Measurements from ENCODE around the gene ANO2. TPM values are rescaled to one million over a fixed set of nuclear protein-coding genes. Genes with fewer than 3 reads are reported as not detected.
"Not testable (repeated sequence)": the region's sequence is repeated elsewhere in the genome, so short reads cannot be mapped to it uniquely, and the experiment has no call there.

Gene ANO2
- total RNA-seq, 2 experiments from 2014 or later: not detected

GRCh38 chr12:5710260-5710878 lies 234.7 kb downstream of the ANO2 start:
- Mint-ChIP-seq H3K27ac (no peak overlapping the region), H3K9me3 (no peaks in the 10 kb centered on the region), H3K36me3 (no peaks in the 10 kb centered on the region), H3K4me1 (no peaks in the 10 kb centered on the region), H3K27me3 (no peaks in the 10 kb centered on the region), H3K4me3 (no peak overlapping the region)
- no peak for DNase-seq

DNA sequence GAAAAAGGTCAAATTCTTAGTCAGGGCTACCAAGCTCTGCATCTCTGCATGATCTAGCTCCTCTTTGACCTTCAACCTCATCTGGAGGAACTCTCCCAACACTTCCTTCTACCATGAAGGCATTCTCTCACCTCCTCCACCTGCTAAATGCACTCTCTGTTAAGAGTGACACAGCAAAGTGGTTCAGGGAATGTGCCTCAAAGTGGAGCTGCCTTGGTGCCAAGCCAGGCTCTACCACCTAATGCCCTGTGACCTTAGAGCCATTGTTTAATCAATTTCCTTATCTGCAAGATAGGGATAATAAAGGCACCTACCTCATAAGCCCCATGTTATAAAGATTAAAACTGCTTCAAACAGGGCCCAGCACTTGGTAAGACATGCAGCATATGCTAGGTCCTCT lies 236.7 kb downstream of the ANO2 start:
- Mint-ChIP-seq H3K27ac (no peak overlapping the region), H3K36me3 (no peaks in the 10 kb centered on the region), H3K9me3 (no peaks in the 10 kb centered on the region), H3K4me3 (no peak overlapping the region), H3K4me1 (no peaks in the 10 kb centered on the region), H3K27me3 (no peaks in the 10 kb centered on the region)
- DNase-seq: no peak

DNA sequence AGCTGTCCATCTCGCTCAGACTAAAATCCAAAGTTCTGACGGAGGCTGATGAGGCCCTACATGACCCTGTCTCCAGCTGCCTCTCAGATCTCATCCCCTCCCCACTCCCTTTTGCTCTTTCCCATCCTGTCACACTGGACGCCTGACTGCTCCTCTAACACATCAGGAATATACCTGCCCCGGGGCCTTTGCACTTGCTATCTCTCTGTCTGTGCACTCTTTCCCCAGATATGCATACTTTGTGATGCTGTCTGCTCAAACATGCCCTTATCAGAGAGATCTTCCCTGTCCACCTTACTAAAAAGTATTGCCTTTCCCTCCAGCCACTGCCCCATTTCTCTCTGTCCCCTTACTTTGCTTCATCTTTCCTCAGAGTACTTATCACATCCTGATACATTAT lies 238.8 kb downstream of the ANO2 start:
- Mint-ChIP-seq H3K4me3 (no peak overlapping the region), H3K36me3 (no peaks in the 10 kb centered on the region), H3K9me3 (no peaks in the 10 kb centered on the region), H3K27ac (no peak overlapping the region), H3K4me1 (no peaks in the 10 kb centered on the region), H3K27me3 (no peaks in the 10 kb centered on the region)
- DNase-seq: no peak

DNA sequence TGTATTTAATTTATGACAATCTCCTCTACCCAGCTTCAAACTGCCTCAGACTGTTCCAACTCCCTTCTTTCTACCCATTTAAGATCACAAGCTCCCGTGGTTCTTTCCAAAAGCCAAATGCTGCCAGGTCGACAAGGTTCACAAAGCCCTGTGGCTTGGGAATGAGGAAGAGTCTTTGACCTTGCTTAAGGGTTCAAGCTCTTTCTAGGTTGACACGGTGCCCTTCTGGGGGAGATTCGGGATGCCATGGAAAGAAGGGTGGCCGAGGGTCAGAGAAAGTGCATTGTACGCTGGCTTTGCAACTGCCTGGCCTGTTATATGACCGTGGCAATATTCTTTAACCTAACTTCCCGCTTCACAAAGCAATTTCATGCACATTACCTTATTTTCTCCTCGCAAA lies 239.3 kb downstream of the ANO2 start:
- Mint-ChIP-seq H3K36me3 (no peaks in the 10 kb centered on the region), H3K27ac (no peak overlapping the region), H3K9me3 (no peaks in the 10 kb centered on the region), H3K4me3 (no peak overlapping the region), H3K4me1 (no peaks in the 10 kb centered on the region), H3K27me3 (no peaks in the 10 kb centered on the region)
- no peak for DNase-seq

GRCh38 chr12:5694759-5695409 lies 250.2 kb downstream of the ANO2 start:
- no peak for DNase-seq
- peaks cover 4% of the 10 kb centered on the region for H3K9me3 Mint-ChIP-seq
- no peaks in the 10 kb centered on the region for H3K36me3 Mint-ChIP-seq
- no peak overlapping the region for H3K27ac Mint-ChIP-seq
- peaks cover 11% of the 10 kb centered on the region for H3K27me3 Mint-ChIP-seq
- H3K4me1 Mint-ChIP-seq: no peaks in the 10 kb centered on the region
- no peak overlapping the region for H3K4me3 Mint-ChIP-seq

GRCh38 chr12:5692850-5693249 lies 252.2 kb downstream of the ANO2 start:
- Mint-ChIP-seq H3K27me3 (peaks cover 11% of the 10 kb centered on the region), H3K4me3 (no peak overlapping the region), H3K9me3 (peaks cover 4% of the 10 kb centered on the region), H3K4me1 (no peaks in the 10 kb centered on the region), H3K27ac (no peak overlapping the region), H3K36me3 (no peaks in the 10 kb centered on the region)
- no peak for DNase-seq

GRCh38 chr12:5691943-5692342 lies 253.1 kb downstream of the ANO2 start:
- Mint-ChIP-seq H3K4me1 (no peaks in the 10 kb centered on the region), H3K27ac (no peak overlapping the region), H3K36me3 (no peaks in the 10 kb centered on the region), H3K4me3 (no peak overlapping the region), H3K9me3 (peaks cover 2% of the 10 kb centered on the region), H3K27me3 (peaks cover 11% of the 10 kb centered on the region)
- DNase-seq: no peak

GRCh38 chr12:5690240-5690639 lies 254.8 kb downstream of the ANO2 start:
- Mint-ChIP-seq H3K4me1 (no peaks in the 10 kb centered on the region), H3K27me3 (peaks cover 6% of the 10 kb centered on the region), H3K36me3 (no peaks in the 10 kb centered on the region), H3K27ac (no peak overlapping the region), H3K4me3 (no peak overlapping the region), H3K9me3 (no peaks in the 10 kb centered on the region)
- DNase-seq: no peak

DNA sequence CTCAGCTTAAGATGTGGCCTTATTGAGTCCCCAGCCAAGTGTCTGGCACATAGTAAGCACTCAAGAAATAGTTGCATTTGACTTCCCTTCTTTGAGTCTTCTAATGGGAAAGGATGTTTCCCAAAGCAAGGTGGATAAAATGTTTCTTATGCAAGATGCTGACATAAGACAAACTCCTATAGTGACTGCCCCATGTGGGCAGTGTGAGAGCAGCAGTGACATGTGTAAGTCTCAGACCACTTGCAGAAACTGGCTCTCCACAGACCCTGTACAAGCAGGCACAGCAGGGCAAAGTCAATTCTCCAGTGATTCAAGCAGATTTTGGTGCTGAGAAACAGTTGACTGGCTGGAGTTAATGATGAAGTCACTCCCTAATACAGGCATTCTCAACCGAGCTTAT lies 255.3 kb downstream of the ANO2 start:
- Mint-ChIP-seq H3K27me3 (peaks cover 4% of the 10 kb centered on the region), H3K4me1 (no peaks in the 10 kb centered on the region), H3K4me3 (no peak overlapping the region), H3K36me3 (no peaks in the 10 kb centered on the region), H3K27ac (no peak overlapping the region), H3K9me3 (no peaks in the 10 kb centered on the region)
- no peak for DNase-seq

GRCh38 chr12:5688226-5688625 lies 256.8 kb downstream of the ANO2 start:
- Mint-ChIP-seq H3K27ac (no peak overlapping the region), H3K36me3 (no peaks in the 10 kb centered on the region), H3K27me3 (no peaks in the 10 kb centered on the region), H3K4me1 (no peaks in the 10 kb centered on the region), H3K9me3 (no peaks in the 10 kb centered on the region), H3K4me3 (no peak overlapping the region)
- no peak for DNase-seq

- Mint-ChIP-seq H3K27ac (no peak overlapping the region), H3K9me3 (no peaks in the 10 kb centered on the region), H3K4me1 (no peaks in the 10 kb centered on the region), H3K36me3 (no peaks in the 10 kb centered on the region), H3K27me3 (no peaks in the 10 kb centered on the region), H3K4me3 (no peak overlapping the region)
- DNase-seq: no peak
These were observed 259.1 kb downstream of the ANO2 start for GRCh38 chr12:5685935-5686334.

DNA sequence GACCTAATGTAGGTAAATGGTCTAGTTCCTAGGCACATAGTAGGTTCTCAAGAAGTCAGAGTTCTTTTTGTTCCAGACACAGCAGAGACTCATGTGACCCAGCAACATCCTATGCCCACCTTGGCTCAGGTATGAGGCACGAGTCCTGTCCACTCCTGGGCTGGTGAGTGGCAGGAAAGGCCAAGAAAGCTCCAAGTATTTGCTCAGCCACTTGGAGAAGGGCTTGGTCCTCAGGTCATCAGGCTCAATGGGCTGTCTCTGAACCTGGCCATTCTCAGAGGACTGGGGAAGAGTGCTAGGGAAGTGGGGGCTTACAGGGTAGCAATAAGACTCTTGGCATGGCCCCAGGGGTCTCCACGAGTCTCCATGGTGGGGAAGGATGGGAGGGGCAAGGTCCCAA lies 260.1 kb downstream of the ANO2 start:
- DNase-seq: no peak
- Mint-ChIP-seq H3K4me1 (no peaks in the 10 kb centered on the region), H3K36me3 (no peaks in the 10 kb centered on the region), H3K9me3 (no peaks in the 10 kb centered on the region), H3K27ac (no peak overlapping the region), H3K27me3 (no peaks in the 10 kb centered on the region), H3K4me3 (no peak overlapping the region)

GRCh38 chr12:5682581-5682980 lies 262.5 kb downstream of the ANO2 start:
- no peaks in the 10 kb centered on the region for H3K9me3 Mint-ChIP-seq
- no peak for DNase-seq
- H3K4me3 Mint-ChIP-seq: no peak overlapping the region
- H3K27ac Mint-ChIP-seq: no peak overlapping the region
- H3K27me3 Mint-ChIP-seq: peaks cover 2% of the 10 kb centered on the region
- H3K36me3 Mint-ChIP-seq: no peaks in the 10 kb centered on the region
- H3K4me1 Mint-ChIP-seq: no peaks in the 10 kb centered on the region

DNA sequence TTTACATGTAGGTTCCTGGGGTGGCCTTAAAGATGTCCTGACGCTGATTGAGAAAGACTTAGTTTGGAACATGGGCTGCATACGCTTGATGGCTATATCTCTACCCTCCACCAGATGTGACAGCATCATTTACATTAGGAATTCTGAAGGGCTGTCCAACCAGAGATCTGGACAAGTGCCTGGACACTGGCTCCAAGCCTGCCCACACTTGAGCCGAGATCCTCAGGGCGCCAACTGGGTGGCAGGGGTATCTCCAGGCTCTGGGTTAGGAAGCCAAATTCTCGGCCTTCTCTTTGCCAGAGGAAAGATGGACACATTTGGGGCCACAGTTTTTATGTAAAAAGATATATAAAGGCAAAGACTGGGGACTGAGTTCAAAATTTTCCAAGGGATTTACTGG lies 266.9 kb downstream of the ANO2 start:
- no peak for DNase-seq
- no peak overlapping the region for H3K27ac Mint-ChIP-seq
- H3K36me3 Mint-ChIP-seq: no peaks in the 10 kb centered on the region
- H3K4me1 Mint-ChIP-seq: no peaks in the 10 kb centered on the region
- no peaks in the 10 kb centered on the region for H3K9me3 Mint-ChIP-seq
- H3K4me3 Mint-ChIP-seq: no peak overlapping the region
- peaks cover 11% of the 10 kb centered on the region for H3K27me3 Mint-ChIP-seq

DNA sequence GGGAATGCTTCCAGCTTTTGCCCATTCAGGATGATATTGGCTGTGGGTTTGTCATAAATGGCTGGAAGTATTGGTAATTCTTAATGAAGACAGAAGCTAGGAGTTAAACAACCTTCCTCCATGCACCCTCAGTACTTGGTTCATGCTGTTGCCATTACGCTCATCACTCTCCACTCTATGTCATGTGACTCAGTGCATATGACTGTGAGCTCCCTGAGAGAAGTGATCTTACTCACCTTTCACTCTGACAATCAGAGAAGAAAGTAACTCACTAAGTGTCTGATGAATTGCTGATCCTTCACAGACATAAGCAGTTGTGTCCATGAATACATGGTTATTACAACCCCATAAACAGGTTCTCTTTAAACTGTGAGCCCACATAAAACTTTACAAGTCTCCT lies 275.4 kb downstream of the ANO2 start:
- not testable (repeated sequence) for H3K9me3 Mint-ChIP-seq, H3K4me1 Mint-ChIP-seq, DNase-seq, H3K36me3 Mint-ChIP-seq, H3K27ac Mint-ChIP-seq, H3K4me3 Mint-ChIP-seq
- peaks cover 18% of the 10 kb centered on the region for H3K27me3 Mint-ChIP-seq

DNA sequence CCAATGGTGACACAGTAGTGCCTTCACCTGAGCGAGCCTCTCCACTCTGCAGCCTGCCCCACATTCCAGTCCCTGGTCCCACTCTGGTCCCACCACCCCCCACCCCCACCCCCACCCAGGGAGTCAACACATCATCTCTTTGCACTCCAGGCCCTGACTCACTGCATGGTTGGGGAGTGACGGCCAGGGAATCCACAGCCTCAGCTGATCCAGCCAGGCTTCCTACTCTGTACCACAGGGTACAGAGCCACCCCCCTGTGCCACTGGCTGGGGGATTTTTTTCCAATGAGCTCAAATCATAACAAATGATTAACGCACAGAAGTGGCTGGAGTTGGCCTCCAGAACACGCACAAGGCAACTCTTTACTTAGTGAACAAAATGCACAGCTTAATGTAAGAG lies 279.4 kb downstream of the ANO2 start:
- no peak for DNase-seq
- Mint-ChIP-seq H3K27me3 (peaks cover 14% of the 10 kb centered on the region), H3K36me3 (no peaks in the 10 kb centered on the region), H3K4me1 (no peaks in the 10 kb centered on the region), H3K27ac (no peak overlapping the region), H3K9me3 (no peaks in the 10 kb centered on the region), H3K4me3 (no peak overlapping the region)

All from activated naive CD8-positive, alpha-beta T cell treated with anti-CD3 and anti-CD28 coated beads for 36 hours (primary cell).